K562 (cell line): ENCODE measurements around the gene SLC25A45. TPM values are rescaled to one million over a fixed set of nuclear protein-coding genes. Genes with fewer than 3 reads are reported as not detected.
A peak's percentile ranks its signal among the peaks of the same experiment; 100 is the strongest.

Experiments
- CBX3 ChIP-seq, 2 experiments: IDR thresholded peaks; 1 replicate in 1 of 2; 2 replicates in 1 of 2; pipeline ENCODE4 v1.6.1; 2012; ENCODE audit warnings: inconsistent platforms in 2 of 2, low read length in 2 of 2, borderline replicate concordance in 1 of 2, control low read depth in 1 of 2
- DPF2 ChIP-seq: fragments of 450-650 bp; IDR thresholded peaks from 2 replicates; pipeline ENCODE4 v1.6.1; 2016
- HEY1 ChIP-seq: fragments of 250-450 bp; sonication (Bioruptor Pico); IDR thresholded peaks from 2 replicates; pipeline ENCODE4 v1.5.0; 2020; ENCODE audit warnings: mild to moderate bottlenecking, moderate library complexity, borderline replicate concordance
- KLF1 ChIP-seq: fragments of 450-650 bp; IDR thresholded peaks from 2 replicates; pipeline ENCODE4 v1.6.1; 2016; ENCODE audit warnings: missing genetic modification characterization, missing compliant biosample characterization
- MAFF ChIP-seq: IDR thresholded peaks from 2 replicates; pipeline ENCODE4 v1.6.1; 2012; ENCODE audit warnings: low read length, improper control_type of control experiment
- PHB ChIP-seq: fragments of 250-450 bp; sonication (Bioruptor Pico); IDR thresholded peaks from 2 replicates; pipeline ENCODE4 v1.5.0; 2021
- PML ChIP-seq: IDR thresholded peaks from 2 replicates; pipeline ENCODE4 v1.6.1; 2012; ENCODE audit warnings: low read length, inconsistent platforms
- POLR2A ChIP-seq: fragments of 450-650 bp; conservative IDR thresholded peaks from 2 replicates; pipeline ENCODE4 v1.6.1; 2016
- SETDB1 ChIP-seq: IDR thresholded peaks from one replicate; pipeline ENCODE4 v1.6.1; 2012; ENCODE audit warnings: low read length, control low read depth, inconsistent platforms
- SMAD2 ChIP-seq: fragments of 150-350 bp; IDR thresholded peaks from 2 replicates; pipeline ENCODE4 v1.6.1; 2014; ENCODE audit warnings: low read depth, mild to moderate bottlenecking, low read length
- SRSF3 ChIP-seq: fragments of 200-400 bp; formaldehyde crosslinking; IDR thresholded peaks from 2 replicates; pipeline ENCODE4 v1.6.1; 2016; ENCODE audit warnings: mild to moderate bottlenecking, low read length, moderate library complexity; ENCODE audit not compliant: insufficient read depth
- ZKSCAN3 ChIP-seq: fragments of 250-450 bp; sonication (Bioruptor Pico); IDR thresholded peaks from 2 replicates; pipeline ENCODE4 v1.4.0; 2020
- ZNF644 ChIP-seq: fragments of 200-800 bp; sonication (Bioruptor generic); IDR thresholded peaks from 2 replicates; pipeline ENCODE4 v1.6.1; 2016; ENCODE audit warnings: low read depth, missing genetic modification characterization, missing compliant biosample characterization
- polyA plus RNA-seq, 8 experiments: library from polyadenylated mRNA; depleted of rRNA in 4 of 8; stranded (reverse) in 5 of 8; unstranded in 3 of 8; fragments of >200 nt; fragmentation: Nextera tagmentation in 2 of 8; fragmentation: Illumina TruSeq in 1 of 8; extraction: Ambion mirVana in 2 of 8; extraction: Trizol in 1 of 8; gene quantifications; 2 replicates each; pipeline versions ENCODE4 v1.2.1 to v1.2.3, GENCODE V29; 2011 to 2014; ENCODE audit warnings: inconsistent platforms in 1 of 8, missing spikeins in 1 of 8
- total RNA-seq, 7 experiments: library from RNA; depleted of rRNA in 6 of 7; stranded (reverse); fragments of >200 nt in 6 of 7; fragmentation: Illumina TruSeq in 2 of 7; extraction: Trizol in 2 of 7; gene quantifications; 2 replicates each; pipeline versions ENCODE4 v1.2.1 to v1.2.3, GENCODE V29; 2011 to 2021; ENCODE audit warnings: low replicate concordance in 1 of 7
- TF ChIP-seq, protein P1 (sequence below): IDR thresholded peaks from 2 replicates; pipeline ENCODE4 v1.6.1; 2012; ENCODE audit warnings: low read depth, low read length, improper control_type of control experiment, borderline replicate concordance
- TF ChIP-seq, protein P2 (sequence below): fragments of 450-650 bp; IDR thresholded peaks from 2 replicates; pipeline ENCODE4 v1.6.1; 2016; ENCODE audit warnings: mild to moderate bottlenecking, moderate library complexity

The SLC25A45 gene
- total and polyA plus RNA-seq, 9 of the 15 experiments (the other 6 are each of a cell fraction or from before 2014, with no cell fraction given), result 0.15 to 2.3 (median 0.68) TPM

DNA sequence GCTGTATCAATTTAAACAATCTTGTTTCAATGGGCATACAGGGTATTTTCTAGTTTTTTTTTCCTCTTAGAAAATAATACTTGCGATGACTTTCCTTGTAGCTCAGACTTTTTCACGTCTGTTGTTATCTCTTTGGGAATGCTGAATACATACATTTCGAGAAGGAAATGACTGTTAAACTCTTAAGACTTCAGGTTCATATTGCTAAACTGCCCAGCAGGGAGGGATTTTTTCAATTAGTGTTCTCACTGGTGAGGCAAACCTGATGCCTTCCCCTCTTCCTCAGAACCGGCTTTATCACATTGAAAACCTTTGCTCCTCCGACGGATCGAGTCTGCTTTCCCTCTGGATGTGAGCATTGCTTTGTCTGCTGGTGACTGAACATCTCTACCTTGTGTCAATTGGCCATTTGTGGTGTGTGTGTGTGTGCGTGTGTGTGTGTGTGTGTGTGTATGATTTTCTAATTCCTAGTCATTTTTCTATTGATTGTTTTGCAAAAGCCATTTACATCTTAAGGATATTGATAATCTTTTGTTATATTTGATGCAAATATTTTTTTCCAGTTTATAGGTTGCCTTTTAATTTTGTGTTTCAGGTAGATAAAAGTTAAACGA is 46.7 kb upstream of the SLC25A45 start (continued):
- TF ChIP-seq, protein P1, sequence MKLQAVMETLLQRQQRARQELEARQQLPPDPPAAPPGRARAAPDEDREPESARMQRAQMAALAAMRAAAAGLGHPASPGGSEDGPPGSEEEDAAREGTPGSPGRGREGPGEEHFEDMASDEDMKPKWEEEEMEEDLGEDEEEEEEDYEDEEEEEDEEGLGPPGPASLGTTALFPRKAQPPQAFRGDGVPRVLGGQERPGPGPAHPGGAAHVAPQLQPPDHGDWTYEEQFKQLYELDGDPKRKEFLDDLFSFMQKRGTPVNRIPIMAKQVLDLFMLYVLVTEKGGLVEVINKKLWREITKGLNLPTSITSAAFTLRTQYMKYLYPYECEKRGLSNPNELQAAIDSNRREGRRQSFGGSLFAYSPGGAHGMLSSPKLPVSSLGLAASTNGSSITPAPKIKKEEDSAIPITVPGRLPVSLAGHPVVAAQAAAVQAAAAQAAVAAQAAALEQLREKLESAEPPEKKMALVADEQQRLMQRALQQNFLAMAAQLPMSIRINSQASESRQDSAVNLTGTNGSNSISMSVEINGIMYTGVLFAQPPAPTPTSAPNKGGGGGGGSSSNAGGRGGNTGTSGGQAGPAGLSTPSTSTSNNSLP, result no peak; the same call in 1 of the 2 replicates
- TF ChIP-seq HEY1 (no peak), ZNF644 (no peak), ZKSCAN3 (CRISPR knock-in tag) (no peak), MAFF (0 out of 2 replicates have a peak, but pooled peaks have one; percentile 1), DPF2 (peak; percentile 50; the same call in 1 of the 2 replicates), SMAD2 (no peak), KLF1 (tag) (no peak), CBX3 (IDR thresholded peaks at IDR 0.05; ENCODE audit: borderline replicate concordance in 1 of 2, low read length in 2 of 2) (no peak), PHB (CRISPR knock-in tag) (no peak), SETDB1 (no peak), SRSF3 (no peak), POLR2A (peak; percentile 95), PML (no peak)
- TF ChIP-seq, protein P2, sequence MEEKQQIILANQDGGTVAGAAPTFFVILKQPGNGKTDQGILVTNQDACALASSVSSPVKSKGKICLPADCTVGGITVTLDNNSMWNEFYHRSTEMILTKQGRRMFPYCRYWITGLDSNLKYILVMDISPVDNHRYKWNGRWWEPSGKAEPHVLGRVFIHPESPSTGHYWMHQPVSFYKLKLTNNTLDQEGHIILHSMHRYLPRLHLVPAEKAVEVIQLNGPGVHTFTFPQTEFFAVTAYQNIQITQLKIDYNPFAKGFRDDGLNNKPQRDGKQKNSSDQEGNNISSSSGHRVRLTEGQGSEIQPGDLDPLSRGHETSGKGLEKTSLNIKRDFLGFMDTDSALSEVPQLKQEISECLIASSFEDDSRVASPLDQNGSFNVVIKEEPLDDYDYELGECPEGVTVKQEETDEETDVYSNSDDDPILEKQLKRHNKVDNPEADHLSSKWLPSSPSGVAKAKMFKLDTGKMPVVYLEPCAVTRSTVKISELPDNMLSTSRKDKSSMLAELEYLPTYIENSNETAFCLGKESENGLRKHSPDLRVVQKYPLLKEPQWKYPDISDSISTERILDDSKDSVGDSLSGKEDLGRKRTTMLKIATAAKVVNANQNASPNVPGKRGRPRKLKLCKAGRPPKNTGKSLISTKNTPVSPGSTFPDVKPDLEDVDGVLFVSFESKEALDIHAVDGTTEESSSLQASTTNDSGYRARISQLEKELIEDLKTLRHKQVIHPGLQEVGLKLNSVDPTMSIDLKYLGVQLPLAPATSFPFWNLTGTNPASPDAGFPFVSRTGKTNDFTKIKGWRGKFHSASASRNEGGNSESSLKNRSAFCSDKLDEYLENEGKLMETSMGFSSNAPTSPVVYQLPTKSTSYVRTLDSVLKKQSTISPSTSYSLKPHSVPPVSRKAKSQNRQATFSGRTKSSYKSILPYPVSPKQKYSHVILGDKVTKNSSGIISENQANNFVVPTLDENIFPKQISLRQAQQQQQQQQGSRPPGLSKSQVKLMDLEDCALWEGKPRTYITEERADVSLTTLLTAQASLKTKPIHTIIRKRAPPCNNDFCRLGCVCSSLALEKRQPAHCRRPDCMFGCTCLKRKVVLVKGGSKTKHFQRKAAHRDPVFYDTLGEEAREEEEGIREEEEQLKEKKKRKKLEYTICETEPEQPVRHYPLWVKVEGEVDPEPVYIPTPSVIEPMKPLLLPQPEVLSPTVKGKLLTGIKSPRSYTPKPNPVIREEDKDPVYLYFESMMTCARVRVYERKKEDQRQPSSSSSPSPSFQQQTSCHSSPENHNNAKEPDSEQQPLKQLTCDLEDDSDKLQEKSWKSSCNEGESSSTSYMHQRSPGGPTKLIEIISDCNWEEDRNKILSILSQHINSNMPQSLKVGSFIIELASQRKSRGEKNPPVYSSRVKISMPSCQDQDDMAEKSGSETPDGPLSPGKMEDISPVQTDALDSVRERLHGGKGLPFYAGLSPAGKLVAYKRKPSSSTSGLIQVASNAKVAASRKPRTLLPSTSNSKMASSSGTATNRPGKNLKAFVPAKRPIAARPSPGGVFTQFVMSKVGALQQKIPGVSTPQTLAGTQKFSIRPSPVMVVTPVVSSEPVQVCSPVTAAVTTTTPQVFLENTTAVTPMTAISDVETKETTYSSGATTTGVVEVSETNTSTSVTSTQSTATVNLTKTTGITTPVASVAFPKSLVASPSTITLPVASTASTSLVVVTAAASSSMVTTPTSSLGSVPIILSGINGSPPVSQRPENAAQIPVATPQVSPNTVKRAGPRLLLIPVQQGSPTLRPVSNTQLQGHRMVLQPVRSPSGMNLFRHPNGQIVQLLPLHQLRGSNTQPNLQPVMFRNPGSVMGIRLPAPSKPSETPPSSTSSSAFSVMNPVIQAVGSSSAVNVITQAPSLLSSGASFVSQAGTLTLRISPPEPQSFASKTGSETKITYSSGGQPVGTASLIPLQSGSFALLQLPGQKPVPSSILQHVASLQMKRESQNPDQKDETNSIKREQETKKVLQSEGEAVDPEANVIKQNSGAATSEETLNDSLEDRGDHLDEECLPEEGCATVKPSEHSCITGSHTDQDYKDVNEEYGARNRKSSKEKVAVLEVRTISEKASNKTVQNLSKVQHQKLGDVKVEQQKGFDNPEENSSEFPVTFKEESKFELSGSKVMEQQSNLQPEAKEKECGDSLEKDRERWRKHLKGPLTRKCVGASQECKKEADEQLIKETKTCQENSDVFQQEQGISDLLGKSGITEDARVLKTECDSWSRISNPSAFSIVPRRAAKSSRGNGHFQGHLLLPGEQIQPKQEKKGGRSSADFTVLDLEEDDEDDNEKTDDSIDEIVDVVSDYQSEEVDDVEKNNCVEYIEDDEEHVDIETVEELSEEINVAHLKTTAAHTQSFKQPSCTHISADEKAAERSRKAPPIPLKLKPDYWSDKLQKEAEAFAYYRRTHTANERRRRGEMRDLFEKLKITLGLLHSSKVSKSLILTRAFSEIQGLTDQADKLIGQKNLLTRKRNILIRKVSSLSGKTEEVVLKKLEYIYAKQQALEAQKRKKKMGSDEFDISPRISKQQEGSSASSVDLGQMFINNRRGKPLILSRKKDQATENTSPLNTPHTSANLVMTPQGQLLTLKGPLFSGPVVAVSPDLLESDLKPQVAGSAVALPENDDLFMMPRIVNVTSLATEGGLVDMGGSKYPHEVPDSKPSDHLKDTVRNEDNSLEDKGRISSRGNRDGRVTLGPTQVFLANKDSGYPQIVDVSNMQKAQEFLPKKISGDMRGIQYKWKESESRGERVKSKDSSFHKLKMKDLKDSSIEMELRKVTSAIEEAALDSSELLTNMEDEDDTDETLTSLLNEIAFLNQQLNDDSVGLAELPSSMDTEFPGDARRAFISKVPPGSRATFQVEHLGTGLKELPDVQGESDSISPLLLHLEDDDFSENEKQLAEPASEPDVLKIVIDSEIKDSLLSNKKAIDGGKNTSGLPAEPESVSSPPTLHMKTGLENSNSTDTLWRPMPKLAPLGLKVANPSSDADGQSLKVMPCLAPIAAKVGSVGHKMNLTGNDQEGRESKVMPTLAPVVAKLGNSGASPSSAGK, result peak; percentile 39; the same call in 1 of the 2 replicates
